Renal cortical epithelial cell (primary cell): ENCODE results near the gene DRAXIN. TPM values are rescaled to one million over a fixed set of nuclear protein-coding genes. Genes with fewer than 3 reads are reported as not detected.
A peak's percentile ranks its signal among the peaks of the same experiment; 100 is the strongest.

Source experiments
- DNase-seq: peaks from one replicate; pipeline ENCODE4 v3.0.0-alpha.2; 2011; ENCODE audit warnings: low read depth
- total RNA-seq: library from RNA; depleted of rRNA; stranded (reverse); fragments of >200 nt; gene quantifications from 2 replicates; pipeline ENCODE4 v1.2.3, GENCODE V29; 2014

Gene DRAXIN
- total RNA-seq, 1 donor from 2014 or later = 0.05 TPM

- no peak for DNase-seq
Observed at GRCh38 chr1:11685210-11685752, 6.2 kb upstream of the DRAXIN start.

GRCh38 chr1:11688506-11688905 lies 3.0 kb upstream of the DRAXIN start:
- no peak for DNase-seq

- no peak for DNase-seq
Observed at GRCh38 chr1:11690397-11691301, 861 bp upstream of the DRAXIN start.

GRCh38 chr1:11691928-11692711 lies 610 bp downstream of the DRAXIN start:
- DNase-seq = no peak

- DNase-seq = peak; percentile 84
Observed at GRCh38 chr1:11693024-11693590, 1.6 kb downstream of the DRAXIN start.

GRCh38 chr1:11693917-11694316 lies 2.4 kb downstream of the DRAXIN start:
- DNase-seq = no peak

- DNase-seq = no peak
Observed at GRCh38 chr1:11695861-11696260, 4.4 kb downstream of the DRAXIN start.

GRCh38 chr1:11697188-11697892 lies 5.8 kb downstream of the DRAXIN start:
- no peak for DNase-seq

GRCh38 chr1:11697893-11698210 lies 6.3 kb downstream of the DRAXIN start:
- no peak for DNase-seq

- DNase-seq = no peak
Observed at GRCh38 chr1:11700601-11701467, 9.3 kb downstream of the DRAXIN start.

GRCh38 chr1:11701551-11701961 lies 10.0 kb downstream of the DRAXIN start:
- DNase-seq = no peak

- no peak for DNase-seq
Observed at GRCh38 chr1:11701981-11702803, 10.7 kb downstream of the DRAXIN start.

- no peak for DNase-seq
Observed at GRCh38 chr1:11703357-11704193, 12.1 kb downstream of the DRAXIN start.

GRCh38 chr1:11704194-11704529 lies 12.7 kb downstream of the DRAXIN start:
- no peak for DNase-seq

- no peak for DNase-seq
Observed at GRCh38 chr1:11704691-11705475, 13.4 kb downstream of the DRAXIN start.

- DNase-seq = no peak
Observed at GRCh38 chr1:11705596-11705995, 14.1 kb downstream of the DRAXIN start.

GRCh38 chr1:11706292-11706691 lies 14.8 kb downstream of the DRAXIN start:
- no peak for DNase-seq

- DNase-seq = no peak
Observed at GRCh38 chr1:11707621-11708276, 16.2 kb downstream of the DRAXIN start.
